ENCODE results near the gene GPC6. TPM values are rescaled to one million over a fixed set of nuclear protein-coding genes. Genes with fewer than 3 reads are reported as not detected.

GPC6 gene
- total RNA-seq, 1 experiment from 2014 or later, result 0.22 TPM

DNA sequence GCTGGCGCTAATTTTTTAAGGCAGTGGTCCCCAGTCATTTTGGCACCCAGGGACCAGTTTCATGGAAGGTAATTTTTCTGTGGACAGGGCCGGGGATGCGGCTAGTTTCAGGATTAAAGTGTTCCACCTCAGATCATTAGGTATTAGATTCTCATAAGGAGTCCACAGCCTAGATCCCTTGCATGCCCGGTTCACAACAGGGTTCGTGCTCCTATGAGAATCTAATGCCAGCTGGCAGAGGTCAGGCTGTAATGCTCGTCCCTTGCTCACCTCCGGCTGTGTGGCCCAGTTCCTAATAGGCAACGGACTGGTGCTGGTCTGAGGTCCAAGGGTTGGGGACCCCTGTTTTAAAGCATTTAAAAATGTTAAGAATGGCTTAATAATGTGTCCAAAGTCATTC lies 54.1 kb downstream of the GPC6 start:
- Histone ChIP-seq H3K36me3 (ENCODE audit: control insufficient read depth in 1 of 2, insufficient read depth in 2 of 2, low read length in 2 of 2) (no peaks in the 10 kb centered on the region), H3K9me2 (ENCODE audit: insufficient read depth) (no peaks in the 10 kb centered on the region), H3K9me3 (ENCODE audit: control insufficient read depth in 1 of 2, insufficient read depth in 1 of 2, low read depth in 1 of 2, low read length in 2 of 2) (peaks cover 15 to 19% of the 10 kb centered on the region in 2 experiments; a peak in 2 of 4 replicates), H3K4me2 (ENCODE audit: low read length) (no peak overlapping the region), H3K27me3 (ENCODE audit: insufficient read depth, low read length) (no peaks in the 10 kb centered on the region), H3K4me3 (replicated peaks in 1 of 2; ENCODE audit: low read depth in 1 of 2, low read length in 2 of 2) (no peak overlapping the region), H3K9ac (ENCODE audit: low read length) (no peak overlapping the region), H3K4me1 (ENCODE audit: control insufficient read depth in 1 of 2, insufficient read depth in 2 of 2, low read length in 2 of 2) (no peaks in the 10 kb centered on the region), H4K20me1 (ENCODE audit: insufficient read depth) (no peaks in the 10 kb centered on the region), H3K27ac (ENCODE audit: low read depth, low read length) (no peak overlapping the region), H2AFZ (ENCODE audit: low read depth, low read length, poor library complexity, severe bottlenecking) (no peak overlapping the region), H3K79me2 (ENCODE audit: insufficient read depth, low read length) (no peaks in the 10 kb centered on the region)
- no TSS peak for BruUV-seq (replicated peaks)
- ChIA-PET CTCF (no interaction called here), RAD21 (ENCODE audit: low non-redundant PET in 1 of 2, low total read pairs in 2 of 2, uncharacterized antibody in 2 of 2, unreplicated experiment in 2 of 2) (no interaction called here), POLR2A (no interaction called here)
- TF ChIP-seq POLR2AphosphoS5 (IDR thresholded peaks at IDR 0.05; ENCODE audit: low read depth, low read length), result no peak
- TF ChIP-seq, protein P1, sequence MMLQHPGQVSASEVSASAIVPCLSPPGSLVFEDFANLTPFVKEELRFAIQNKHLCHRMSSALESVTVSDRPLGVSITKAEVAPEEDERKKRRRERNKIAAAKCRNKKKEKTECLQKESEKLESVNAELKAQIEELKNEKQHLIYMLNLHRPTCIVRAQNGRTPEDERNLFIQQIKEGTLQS (IDR thresholded peaks at IDR 0.05), result no peak
- TF ChIP-seq EZH2phosphoT487 (IDR thresholded peaks at IDR 0.05; ENCODE audit: borderline replicate concordance), result no peak
- TF ChIP-seq, protein P2, sequence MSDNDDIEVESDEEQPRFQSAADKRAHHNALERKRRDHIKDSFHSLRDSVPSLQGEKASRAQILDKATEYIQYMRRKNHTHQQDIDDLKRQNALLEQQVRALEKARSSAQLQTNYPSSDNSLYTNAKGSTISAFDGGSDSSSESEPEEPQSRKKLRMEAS (IDR thresholded peaks at IDR 0.05), result no peak
- no peak for TF ChIP-seq FOSL1 (IDR thresholded peaks at IDR 0.05; ENCODE audit: low read depth)
- TF ChIP-seq, protein P3, sequence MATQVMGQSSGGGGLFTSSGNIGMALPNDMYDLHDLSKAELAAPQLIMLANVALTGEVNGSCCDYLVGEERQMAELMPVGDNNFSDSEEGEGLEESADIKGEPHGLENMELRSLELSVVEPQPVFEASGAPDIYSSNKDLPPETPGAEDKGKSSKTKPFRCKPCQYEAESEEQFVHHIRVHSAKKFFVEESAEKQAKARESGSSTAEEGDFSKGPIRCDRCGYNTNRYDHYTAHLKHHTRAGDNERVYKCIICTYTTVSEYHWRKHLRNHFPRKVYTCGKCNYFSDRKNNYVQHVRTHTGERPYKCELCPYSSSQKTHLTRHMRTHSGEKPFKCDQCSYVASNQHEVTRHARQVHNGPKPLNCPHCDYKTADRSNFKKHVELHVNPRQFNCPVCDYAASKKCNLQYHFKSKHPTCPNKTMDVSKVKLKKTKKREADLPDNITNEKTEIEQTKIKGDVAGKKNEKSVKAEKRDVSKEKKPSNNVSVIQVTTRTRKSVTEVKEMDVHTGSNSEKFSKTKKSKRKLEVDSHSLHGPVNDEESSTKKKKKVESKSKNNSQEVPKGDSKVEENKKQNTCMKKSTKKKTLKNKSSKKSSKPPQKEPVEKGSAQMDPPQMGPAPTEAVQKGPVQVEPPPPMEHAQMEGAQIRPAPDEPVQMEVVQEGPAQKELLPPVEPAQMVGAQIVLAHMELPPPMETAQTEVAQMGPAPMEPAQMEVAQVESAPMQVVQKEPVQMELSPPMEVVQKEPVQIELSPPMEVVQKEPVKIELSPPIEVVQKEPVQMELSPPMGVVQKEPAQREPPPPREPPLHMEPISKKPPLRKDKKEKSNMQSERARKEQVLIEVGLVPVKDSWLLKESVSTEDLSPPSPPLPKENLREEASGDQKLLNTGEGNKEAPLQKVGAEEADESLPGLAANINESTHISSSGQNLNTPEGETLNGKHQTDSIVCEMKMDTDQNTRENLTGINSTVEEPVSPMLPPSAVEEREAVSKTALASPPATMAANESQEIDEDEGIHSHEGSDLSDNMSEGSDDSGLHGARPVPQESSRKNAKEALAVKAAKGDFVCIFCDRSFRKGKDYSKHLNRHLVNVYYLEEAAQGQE (IDR thresholded peaks at IDR 0.05; ENCODE audit: low read depth), result no peak
- TF ChIP-seq ZFX (IDR thresholded peaks at IDR 0.05), result no peak
- no peak for TF ChIP-seq TCF7L2 (IDR thresholded peaks at IDR 0.05; ENCODE audit: borderline replicate concordance, extremely low read depth, insufficient read depth, insufficient read length)
- TF ChIP-seq CBX3 (IDR thresholded peaks at IDR 0.05; ENCODE audit: low read depth), result no peak
- no peak for TF ChIP-seq SIN3A (IDR thresholded peaks at IDR 0.05; ENCODE audit: low read depth)
- no peak for TF ChIP-seq YY1 (IDR thresholded peaks at IDR 0.05; ENCODE audit: extremely low read depth, insufficient replicate concordance, low read depth, low read length)
- TF ChIP-seq SP1 (IDR thresholded peaks at IDR 0.05; ENCODE audit: low read depth), result no peak
- no peak for ATAC-seq
- intact Hi-C loops (cut with micrococcal nuclease), result no loop called here
- DNase-seq (ENCODE audit: low read depth, low spot score), result no peak
